H1 (cell line): ENCODE measurements around the gene SLC38A10. TPM values are rescaled to one million over a fixed set of nuclear protein-coding genes. Genes with fewer than 3 reads are reported as not detected.
"Not testable (repeated sequence)": the region's sequence is repeated elsewhere in the genome, so short reads cannot be mapped to it uniquely, and the experiment has no call there.

Source experiments
- CTCF ChIA-PET: fragments of 300-600 bp; sonication (Branson Sonifier 250); formaldehyde crosslinking; loops from one replicate; lab custom pipeline; 2021; ENCODE audit not compliant: partially characterized antibody; lab: Charles Lee
- POLR2A ChIA-PET: fragments of 300-600 bp; sonication (Branson Sonifier 250); formaldehyde crosslinking; loops from one replicate; lab custom pipeline; 2021; ENCODE audit warnings: inconsistent platforms; ENCODE audit not compliant: partially characterized antibody; lab: Charles Lee
- DNase-seq, 2 experiments: peaks; one replicate each; pipeline versions ENCODE4 v3.0.0 to v3.0.0-alpha.2; 2010 to 2022; ENCODE audit warnings: low spot score in 2 of 2, low read depth in 1 of 2, mixed read lengths in 1 of 2
- FAIRE-seq: peaks from 2 replicates; lab custom pipeline; 2011; peaks lifted over from hg19 to GRCh38; lab: Jason Lieb, UNC
- H2AFZ ChIP-seq: 2 replicates; pipeline ENCODE4 v1.8.1; 2012; ENCODE audit warnings: low read length, inconsistent platforms
- H2AK5ac ChIP-seq: 2 replicates; pipeline ENCODE4 v1.6.1; 2013; ENCODE audit warnings: low read depth, low read length
- H2BK120ac ChIP-seq: replicated peaks from 2 replicates; pipeline ENCODE3; 2013; ENCODE audit warnings: low read depth, low read length, inconsistent platforms
- H2BK12ac ChIP-seq: 2 replicates; pipeline ENCODE4 v1.6.1; 2013; ENCODE audit warnings: low read depth, low read length
- H2BK15ac ChIP-seq: 2 replicates; pipeline ENCODE4 v1.6.1; 2013; ENCODE audit warnings: low read length
- H2BK20ac ChIP-seq: 2 replicates; pipeline ENCODE4 v1.6.1; 2013; ENCODE audit warnings: low read length
- H2BK5ac ChIP-seq: 2 replicates; pipeline ENCODE4 v1.6.1; 2013; ENCODE audit warnings: low read depth, low read length
- H3K14ac ChIP-seq: 2 replicates; pipeline ENCODE4 v1.6.1; 2013; ENCODE audit warnings: inconsistent platforms; ENCODE audit not compliant: insufficient read length
- H3K18ac ChIP-seq: 2 replicates; pipeline ENCODE4 v1.6.1; 2013; ENCODE audit warnings: low read length; ENCODE audit errors: extremely low read depth
- H3K23ac ChIP-seq: 2 replicates; pipeline ENCODE4 v1.6.1; 2013; ENCODE audit warnings: inconsistent platforms; ENCODE audit not compliant: insufficient read length
- H3K23me2 ChIP-seq: 2 replicates; pipeline ENCODE4 v1.6.1; 2013; ENCODE audit warnings: low read depth, low read length
- H3K27ac ChIP-seq: 2 replicates; pipeline ENCODE4 v1.6.1; 2011; ENCODE audit warnings: low read depth, low read length, inconsistent platforms
- H3K27me3 ChIP-seq, 4 experiments: replicated peaks in 1 of 4; 1 replicate in 1 of 4; 2 replicates in 3 of 4; pipeline versions ENCODE4 v1.6.1 to v1.8.1; 2011 to 2013; ENCODE audit warnings: low read length in 3 of 4, mild to moderate bottlenecking in 3 of 4, inconsistent platforms in 2 of 4, mixed read lengths in 2 of 4, moderate library complexity in 1 of 4; ENCODE audit not compliant: control insufficient read depth in 3 of 4, insufficient read depth in 3 of 4; ENCODE audit errors: extremely low read depth in 1 of 4
- H3K36me3 ChIP-seq, 4 experiments: 2 replicates each; pipeline versions ENCODE4 v1.6.1 to v1.8.1; 2011 to 2013; ENCODE audit warnings: mild to moderate bottlenecking in 4 of 4, low read length in 3 of 4, moderate library complexity in 2 of 4, control low read depth in 1 of 4, inconsistent platforms in 1 of 4; ENCODE audit not compliant: insufficient read depth in 4 of 4, control insufficient read depth in 2 of 4
- H3K4ac ChIP-seq: replicated peaks from 2 replicates; pipeline ENCODE3; 2013; ENCODE audit warnings: low read length, low read depth, mixed read lengths, inconsistent platforms; ENCODE audit not compliant: insufficient read length
- H3K4me1 ChIP-seq, 4 experiments: replicated peaks in 1 of 4; 1 replicate in 1 of 4; 2 replicates in 3 of 4; pipeline versions ENCODE4 v1.6.1 to v1.8.1; 2011 to 2013; ENCODE audit warnings: low read length in 3 of 4, inconsistent platforms in 2 of 4, mixed read lengths in 1 of 4; ENCODE audit not compliant: insufficient read depth in 4 of 4, control insufficient read depth in 3 of 4
- H3K4me2 ChIP-seq, 2 experiments: 2 replicates each; pipeline versions ENCODE4 v1.6.1 to v1.8.1; 2011 to 2013; ENCODE audit warnings: low read depth in 2 of 2, low read length in 2 of 2, control low read depth in 1 of 2, inconsistent platforms in 1 of 2, mild to moderate bottlenecking in 1 of 2; ENCODE audit not compliant: insufficient read depth in 1 of 2
- H3K4me3 ChIP-seq, 4 experiments: fragments of 200-600, 300-600 bp in 1 of 4; sonication (generic), shearing (Covaris generic), sonication (Bioruptor Twin) in 1 of 4; 2 replicates each; pipeline versions ENCODE4 v1.5.1 to v1.8.1; 2011 to 2016; ENCODE audit warnings: low read length in 4 of 4, low read depth in 3 of 4, control low read depth in 2 of 4, inconsistent platforms in 2 of 4, mild to moderate bottlenecking in 2 of 4, mixed read lengths in 1 of 4, moderate library complexity in 1 of 4; ENCODE audit not compliant: insufficient read depth in 2 of 4; ENCODE audit errors: extremely low read depth in 1 of 4
- H3K56ac ChIP-seq: replicated peaks from 2 replicates; pipeline ENCODE3; 2013; ENCODE audit warnings: low read depth, mild to moderate bottlenecking, mixed read lengths, low read length, inconsistent platforms; ENCODE audit not compliant: insufficient read length
- H3K79me1 ChIP-seq: 2 replicates; pipeline ENCODE4 v1.6.1; 2013; ENCODE audit warnings: low read depth, low read length, control low read depth
- H3K79me2 ChIP-seq, 2 experiments: 2 replicates each; pipeline versions ENCODE4 v1.6.1 to v1.8.1; 2012 to 2013; ENCODE audit warnings: low read length in 2 of 2, mild to moderate bottlenecking in 2 of 2, inconsistent platforms in 1 of 2; ENCODE audit not compliant: insufficient read depth in 2 of 2, control insufficient read depth in 1 of 2
- H3K9ac ChIP-seq, 4 experiments: replicated peaks in 1 of 4; 1 replicate in 1 of 4; 2 replicates in 3 of 4; pipeline versions ENCODE4 v1.6.1 to v1.8.1; 2011 to 2013; ENCODE audit warnings: low read depth in 3 of 4, low read length in 3 of 4, control low read depth in 2 of 4, mild to moderate bottlenecking in 2 of 4, moderate library complexity in 2 of 4, inconsistent platforms in 1 of 4; ENCODE audit errors: extremely low read depth in 1 of 4
- H3K9me3 ChIP-seq, 2 experiments: 2 replicates each; pipeline versions ENCODE4 v1.6.1 to v1.8.1; 2012 to 2013; ENCODE audit warnings: mild to moderate bottlenecking in 2 of 2, moderate library complexity in 2 of 2, control low read depth in 1 of 2, inconsistent platforms in 1 of 2, low read depth in 1 of 2, low read length in 1 of 2, mixed read lengths in 1 of 2; ENCODE audit not compliant: insufficient read depth in 2 of 2
- H4K20me1 ChIP-seq, 2 experiments: replicated peaks in 1 of 2; 2 replicates each; pipeline versions ENCODE3 to v1.8.1; 2011 to 2013; ENCODE audit warnings: inconsistent platforms in 2 of 2, low read length in 2 of 2, mild to moderate bottlenecking in 1 of 2; ENCODE audit not compliant: insufficient read depth in 2 of 2, control insufficient read depth in 1 of 2
- H4K5ac ChIP-seq: 2 replicates; pipeline ENCODE4 v1.6.1; 2013; ENCODE audit warnings: low read length, low read depth, mixed read lengths, inconsistent platforms; ENCODE audit not compliant: insufficient read length
- H4K8ac ChIP-seq: 2 replicates; pipeline ENCODE4 v1.8.0; 2013; ENCODE audit warnings: mild to moderate bottlenecking, moderate library complexity, low read length, inconsistent platforms; ENCODE audit not compliant: insufficient read depth; ENCODE audit errors: extremely low read depth
- H4K91ac ChIP-seq: replicated peaks from 2 replicates; pipeline ENCODE3; 2013; ENCODE audit warnings: low read length, mixed read lengths, inconsistent platforms; ENCODE audit not compliant: insufficient read length
- ASH2L ChIP-seq: fragments of 200-600, 300-600 bp; sonication (generic); IDR thresholded peaks from one replicate; pipeline ENCODE4 v1.7.1; 2017; ENCODE audit warnings: low read length
- CREB1 ChIP-seq: IDR thresholded peaks from 2 replicates; pipeline ENCODE4 v1.6.1; 2012; ENCODE audit warnings: inconsistent platforms
- HDAC2 ChIP-seq, 2 experiments: fragments of 300-600 bp in 1 of 2; sonication (generic) in 1 of 2; IDR thresholded peaks; 2 replicates each; pipeline ENCODE4 v1.6.1; 2011 to 2012; ENCODE audit warnings: low read depth in 2 of 2, low read length in 2 of 2, mild to moderate bottlenecking in 2 of 2, moderate library complexity in 2 of 2, borderline replicate concordance in 1 of 2, inconsistent platforms in 1 of 2
- MAFK ChIP-seq: IDR thresholded peaks from 2 replicates; pipeline ENCODE4 v1.6.1; 2012; ENCODE audit warnings: low read depth, mild to moderate bottlenecking, improper control_type of control experiment, low read length
- SAP30 ChIP-seq: fragments of 300-600 bp; sonication (generic); IDR thresholded peaks from 2 replicates; pipeline ENCODE4 v1.7.1; 2012; ENCODE audit warnings: low read length, moderate library complexity, mild to moderate bottlenecking, inconsistent platforms; ENCODE audit not compliant: insufficient read depth, insufficient replicate concordance
- YY1 ChIP-seq: IDR thresholded peaks from 2 replicates; pipeline ENCODE4 v1.6.1; 2011; ENCODE audit warnings: low read depth, mild to moderate bottlenecking, low read length
- WGBS, 2 experiments: shearing (Covaris generic) in 1 of 2; methylation state at CpG; one replicate each; pipeline versions ENCODE4 v1.1.6 to v1.1.7; 2013 to 2015; ENCODE audit warnings: low lambda C conversion rate in 2 of 2, mixed read lengths in 2 of 2, inconsistent platforms in 1 of 2, low coverage in 1 of 2, missing lambda C conversion rate in 1 of 2; ENCODE audit not compliant: insufficient replicate concordance in 2 of 2, insufficient coverage in 1 of 2, insufficient read length in 1 of 2; ENCODE audit errors: extremely low coverage in 1 of 2, missing lambda C conversion rate in 1 of 2; 5-methylcytosine and 5-hydroxymethylcytosine counted together
- polyA plus RNA-seq, 7 experiments: library from polyadenylated mRNA; depleted of rRNA in 3 of 7; stranded (reverse) in 5 of 7; unstranded in 2 of 7; fragments of >200 nt in 5 of 7; fragments of 200-250 nt in 2 of 7; gene quantifications; 1 replicate in 5 of 7; 2 replicates in 1 of 7; 4 replicates in 1 of 7; pipeline versions ENCODE4 v1.2.1 to v1.2.3, GENCODE V29; 2011 to 2013; ENCODE audit warnings: missing spikeins in 2 of 7, mixed read lengths in 2 of 7
- total RNA-seq: library from RNA; stranded (reverse); fragmentation: NEBNext Ultra II Directional; extraction: Animal tissue kit (Norgen Biotek cat#: 25700); gene quantifications from 2 replicates; pipeline ENCODE4 v1.2.1, GENCODE V29; 2021

The SLC38A10 gene
- total and polyA plus RNA-seq, 2 of the 8 experiments (the other 6 are each of a cell fraction or from before 2014, with no cell fraction given): 26.4 to 41.0 TPM

GRCh38 chr17:81309140-81309858, 14.2 kb upstream of the SLC38A10 start (continued):
- TF ChIP-seq MAFK (no peak), HDAC2 (IDR thresholded peaks at IDR 0.05; ENCODE audit: borderline replicate concordance in 1 of 2, low read depth in 2 of 2, low read length in 2 of 2) (no peak), ASH2L (no peak), YY1 (no peak), SAP30 (no peak), CREB1 (0 out of 2 replicates have a peak, but pooled peaks have one; percentile 27)

GRCh38 chr17:81308784-81309139, 13.7 kb upstream of the SLC38A10 start:
- H3K9me3 ChIP-seq, H3K14ac ChIP-seq, H3K36me3 ChIP-seq, H2BK5ac ChIP-seq, H3K23me2 ChIP-seq, H3K56ac ChIP-seq, H3K27ac ChIP-seq, H3K79me1 ChIP-seq, H2AFZ ChIP-seq, H3K9ac ChIP-seq, H3K79me2 ChIP-seq, DNase-seq, H4K20me1 ChIP-seq, H2AK5ac ChIP-seq, FAIRE-seq, H2BK120ac ChIP-seq, H3K23ac ChIP-seq, H3K27me3 ChIP-seq, H4K5ac ChIP-seq: not testable (repeated sequence)
- Histone ChIP-seq H4K8ac (peak overlapping the region; percentile 82), H2BK12ac (peak overlapping the region; percentile 27; the same call in 1 of the 2 replicates), H3K4me1 (peaks cover 5 to 18% (median 17%) of the 10 kb centered on the region in 4 experiments), H3K4me2 (peak overlapping the region; percentile 17 to 37; a peak in 3 of 4 replicates), H3K18ac (peak overlapping the region; percentile 90), H2BK20ac (0 out of 2 replicates have a peak overlapping the region, but pooled peaks have one; percentile 18), H3K4ac (peak overlapping the region; percentile 66), H2BK15ac (peak overlapping the region; percentile 72; the same call in 1 of the 2 replicates), H4K91ac (peak overlapping the region; percentile 66), H3K4me3 (peak overlapping the region in 1 of 4 experiments; percentile 22; a peak in 2 of 8 replicates)
- ChIA-PET POLR2A (interaction anchor here (0.7 to 1.3 kb wide), 4 partner anchors 8 to 181 kb away, joined by 3 to 4 read pairs (median 3); no protein-coding TSS in a partner anchor), CTCF (interaction anchor here (0.7 to 10.3 kb wide), 17 partner anchors 9 to 175 kb away, joined by 3 to 80 read pairs (median 7); partner anchors contain the start of genes BAHCC1 and SLC38A10)
- 88% methylated on average over 12 of the region's 14 CpGs; no CpG with 5 or more reads in 1 of the 2 experiments for WGBS, 2 experiments
